Measurements from ENCODE around the gene FAM168A. TPM values are rescaled to one million over a fixed set of nuclear protein-coding genes. Genes with fewer than 3 reads are reported as not detected.

Gene FAM168A
- total and polyA plus RNA-seq, 2 experiments from 2014 or later = 6.3 to 24.5 TPM

DNA sequence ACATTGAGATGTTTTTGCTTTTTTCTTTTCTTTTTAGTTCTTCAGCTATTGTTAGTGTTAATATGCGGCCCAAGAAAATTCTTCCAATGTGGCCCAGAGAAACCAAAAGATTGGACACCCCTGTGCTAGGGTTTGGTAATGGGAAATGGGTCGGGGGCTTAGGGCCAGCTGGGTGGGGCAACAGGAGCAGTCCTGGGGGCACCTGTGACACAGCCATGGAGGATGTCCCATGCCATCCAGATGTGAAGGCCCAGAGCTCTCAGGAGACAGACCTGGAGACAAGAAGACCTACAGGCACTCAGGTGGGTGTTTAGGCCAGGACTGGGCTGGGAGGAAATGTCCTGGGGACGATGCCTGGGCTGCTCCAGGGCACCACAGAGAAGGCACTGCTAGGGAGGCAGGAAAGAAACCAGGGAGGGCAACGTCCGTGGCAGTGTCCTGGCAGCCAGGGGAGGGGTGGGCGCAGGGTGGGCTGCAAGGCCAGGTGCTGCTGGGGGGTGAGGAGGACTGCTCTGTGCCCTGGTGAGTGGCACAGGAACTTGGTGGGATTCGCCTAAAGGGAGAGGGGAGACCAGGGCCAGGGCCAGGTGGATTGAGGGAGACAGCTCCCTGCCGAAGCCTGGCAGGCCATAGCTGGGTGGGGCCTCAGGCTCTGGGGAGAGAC is 200.3 kb downstream of the FAM168A start:
- H3K9me2 ChIP-seq (replicated peaks; ENCODE audit: insufficient read depth) = no peaks in the 10 kb centered on the region
- 84% methylated on average over 8 of the region's 8 CpGs for WGBS (ENCODE audit: low lambda C conversion rate, missing lambda C conversion rate)
- H3K4me1 ChIP-seq (ENCODE audit: insufficient read depth) = no peaks in the 10 kb centered on the region
- H3K79me2 ChIP-seq = no peaks in the 10 kb centered on the region
- H3K4me2 ChIP-seq = no peak overlapping the region
- H3K36me3 ChIP-seq (replicated peaks; ENCODE audit: insufficient read depth, low read depth) = no peaks in the 10 kb centered on the region
- H4K20me1 ChIP-seq (ENCODE audit: insufficient read depth, poor library complexity, severe bottlenecking) = no peaks in the 10 kb centered on the region
- H3K9me3 ChIP-seq (ENCODE audit: low read depth) = no peaks in the 10 kb centered on the region
- H3K27ac ChIP-seq = no peak overlapping the region
- H3K27me3 ChIP-seq = no peaks in the 10 kb centered on the region
- H2AFZ ChIP-seq = no peak overlapping the region
- TF ChIP-seq EZH2 (IDR thresholded peaks at IDR 0.05; ENCODE audit: borderline replicate concordance) (no peak), EZH2phosphoT487 (IDR thresholded peaks at IDR 0.05; ENCODE audit: low read depth, severe bottlenecking, unreplicated experiment) (no peak)
- TF ChIP-seq, protein P1, sequence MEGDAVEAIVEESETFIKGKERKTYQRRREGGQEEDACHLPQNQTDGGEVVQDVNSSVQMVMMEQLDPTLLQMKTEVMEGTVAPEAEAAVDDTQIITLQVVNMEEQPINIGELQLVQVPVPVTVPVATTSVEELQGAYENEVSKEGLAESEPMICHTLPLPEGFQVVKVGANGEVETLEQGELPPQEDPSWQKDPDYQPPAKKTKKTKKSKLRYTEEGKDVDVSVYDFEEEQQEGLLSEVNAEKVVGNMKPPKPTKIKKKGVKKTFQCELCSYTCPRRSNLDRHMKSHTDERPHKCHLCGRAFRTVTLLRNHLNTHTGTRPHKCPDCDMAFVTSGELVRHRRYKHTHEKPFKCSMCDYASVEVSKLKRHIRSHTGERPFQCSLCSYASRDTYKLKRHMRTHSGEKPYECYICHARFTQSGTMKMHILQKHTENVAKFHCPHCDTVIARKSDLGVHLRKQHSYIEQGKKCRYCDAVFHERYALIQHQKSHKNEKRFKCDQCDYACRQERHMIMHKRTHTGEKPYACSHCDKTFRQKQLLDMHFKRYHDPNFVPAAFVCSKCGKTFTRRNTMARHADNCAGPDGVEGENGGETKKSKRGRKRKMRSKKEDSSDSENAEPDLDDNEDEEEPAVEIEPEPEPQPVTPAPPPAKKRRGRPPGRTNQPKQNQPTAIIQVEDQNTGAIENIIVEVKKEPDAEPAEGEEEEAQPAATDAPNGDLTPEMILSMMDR (IDR thresholded peaks at IDR 0.05; ENCODE audit: poor library complexity) = no peak
- no peak overlapping the region for H3K4me3 ChIP-seq
- DNase-seq (ENCODE audit: low spot score) = no peak

DNA sequence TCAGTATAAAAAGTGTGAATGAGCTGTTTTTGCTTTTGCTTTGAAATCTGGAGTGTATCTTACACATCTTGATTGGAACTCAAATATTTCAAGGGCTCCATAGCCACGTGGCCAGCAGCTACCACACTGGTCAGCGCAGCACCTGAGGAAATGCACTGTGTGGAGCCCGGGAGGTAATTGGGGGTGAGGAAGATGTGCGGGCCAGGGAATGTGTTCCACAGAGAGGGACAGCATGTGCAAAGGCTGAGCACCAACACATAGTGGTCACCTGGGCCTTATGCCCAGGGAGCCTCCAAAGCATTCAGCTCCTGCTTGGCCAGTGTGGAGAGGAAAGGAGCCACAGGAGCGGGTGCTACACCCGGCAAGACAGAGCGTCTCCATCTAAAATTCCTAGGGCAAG is 200.9 kb downstream of the FAM168A start:
- no peak for DNase-seq (ENCODE audit: low spot score)
- Histone ChIP-seq H3K4me1 (ENCODE audit: insufficient read depth) (no peaks in the 10 kb centered on the region), H3K9me3 (ENCODE audit: low read depth) (no peaks in the 10 kb centered on the region), H3K4me3 (no peak overlapping the region), H3K36me3 (replicated peaks; ENCODE audit: insufficient read depth, low read depth) (no peaks in the 10 kb centered on the region), H3K27ac (no peak overlapping the region), H4K20me1 (ENCODE audit: insufficient read depth, poor library complexity, severe bottlenecking) (no peaks in the 10 kb centered on the region), H3K79me2 (no peaks in the 10 kb centered on the region), H3K9me2 (replicated peaks; ENCODE audit: insufficient read depth) (no peaks in the 10 kb centered on the region), H2AFZ (no peak overlapping the region), H3K4me2 (no peak overlapping the region), H3K27me3 (no peaks in the 10 kb centered on the region)
- WGBS (ENCODE audit: low lambda C conversion rate, missing lambda C conversion rate) = 94% methylated on average over 7 of the region's 7 CpGs
- TF ChIP-seq EZH2 (IDR thresholded peaks at IDR 0.05; ENCODE audit: borderline replicate concordance) (no peak), EZH2phosphoT487 (IDR thresholded peaks at IDR 0.05; ENCODE audit: low read depth, severe bottlenecking, unreplicated experiment) (no peak)
- TF ChIP-seq, protein P1 (IDR thresholded peaks at IDR 0.05; ENCODE audit: poor library complexity) = no peak

DNA sequence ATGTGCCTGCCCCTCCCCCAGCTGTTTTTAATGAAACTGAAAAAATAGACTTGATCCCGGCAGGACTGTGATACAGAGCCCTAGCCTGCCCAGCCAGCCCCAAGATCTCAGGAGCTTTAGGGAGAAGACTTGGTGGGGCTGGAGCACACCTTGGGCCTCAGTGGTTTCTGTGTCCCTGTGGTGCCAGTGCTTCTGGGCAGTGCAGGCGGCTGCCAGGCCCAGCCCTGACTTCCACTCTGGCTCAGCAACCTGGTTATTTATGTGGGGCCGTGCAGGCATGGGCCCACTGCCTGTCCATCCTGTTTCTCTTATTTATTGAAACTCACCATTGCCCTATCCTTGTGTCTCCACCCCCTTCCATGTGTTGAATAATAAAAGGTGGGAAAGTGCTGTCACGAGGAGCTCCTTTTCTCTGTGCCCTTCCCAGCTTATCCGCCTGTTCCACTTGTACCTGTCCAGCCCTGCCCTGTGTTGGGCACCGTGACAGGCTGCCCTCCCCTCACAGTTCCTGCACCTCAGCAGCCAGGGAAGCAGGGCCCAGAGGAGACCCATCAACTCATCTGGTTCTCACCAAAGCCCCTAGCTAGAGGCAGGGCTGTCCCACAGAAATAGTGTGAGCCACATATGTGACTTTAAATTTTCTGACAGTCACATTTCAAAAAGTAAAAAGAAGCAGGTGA is 201.5 kb downstream of the FAM168A start:
- no peak overlapping the region for H2AFZ ChIP-seq
- H3K79me2 ChIP-seq = no peaks in the 10 kb centered on the region
- no peak for TF ChIP-seq EZH2 (IDR thresholded peaks at IDR 0.05; ENCODE audit: borderline replicate concordance)
- TF ChIP-seq, protein P1 (IDR thresholded peaks at IDR 0.05; ENCODE audit: poor library complexity) = no peak
- TF ChIP-seq EZH2phosphoT487 (IDR thresholded peaks at IDR 0.05; ENCODE audit: low read depth, severe bottlenecking, unreplicated experiment) = no peak
- no peak for DNase-seq (ENCODE audit: low spot score)
- H3K9me3 ChIP-seq (ENCODE audit: low read depth) = no peaks in the 10 kb centered on the region
- H3K4me2 ChIP-seq = no peak overlapping the region
- no peaks in the 10 kb centered on the region for H4K20me1 ChIP-seq (ENCODE audit: insufficient read depth, poor library complexity, severe bottlenecking)
- H3K27ac ChIP-seq = no peak overlapping the region
- H3K36me3 ChIP-seq (replicated peaks; ENCODE audit: insufficient read depth, low read depth) = no peaks in the 10 kb centered on the region
- H3K4me1 ChIP-seq (ENCODE audit: insufficient read depth) = no peaks in the 10 kb centered on the region
- H3K9me2 ChIP-seq (replicated peaks; ENCODE audit: insufficient read depth) = no peaks in the 10 kb centered on the region
- no peaks in the 10 kb centered on the region for H3K27me3 ChIP-seq
- WGBS (ENCODE audit: low lambda C conversion rate, missing lambda C conversion rate) = 90% methylated on average over 6 of the region's 6 CpGs
- no peak overlapping the region for H3K4me3 ChIP-seq
